ENCODE data around the gene GLIS2.
"Not testable (repeated sequence)": the region's sequence is repeated elsewhere in the genome, so short reads cannot be mapped to it uniquely, and the experiment has no call there.

GLIS2 gene

DNA sequence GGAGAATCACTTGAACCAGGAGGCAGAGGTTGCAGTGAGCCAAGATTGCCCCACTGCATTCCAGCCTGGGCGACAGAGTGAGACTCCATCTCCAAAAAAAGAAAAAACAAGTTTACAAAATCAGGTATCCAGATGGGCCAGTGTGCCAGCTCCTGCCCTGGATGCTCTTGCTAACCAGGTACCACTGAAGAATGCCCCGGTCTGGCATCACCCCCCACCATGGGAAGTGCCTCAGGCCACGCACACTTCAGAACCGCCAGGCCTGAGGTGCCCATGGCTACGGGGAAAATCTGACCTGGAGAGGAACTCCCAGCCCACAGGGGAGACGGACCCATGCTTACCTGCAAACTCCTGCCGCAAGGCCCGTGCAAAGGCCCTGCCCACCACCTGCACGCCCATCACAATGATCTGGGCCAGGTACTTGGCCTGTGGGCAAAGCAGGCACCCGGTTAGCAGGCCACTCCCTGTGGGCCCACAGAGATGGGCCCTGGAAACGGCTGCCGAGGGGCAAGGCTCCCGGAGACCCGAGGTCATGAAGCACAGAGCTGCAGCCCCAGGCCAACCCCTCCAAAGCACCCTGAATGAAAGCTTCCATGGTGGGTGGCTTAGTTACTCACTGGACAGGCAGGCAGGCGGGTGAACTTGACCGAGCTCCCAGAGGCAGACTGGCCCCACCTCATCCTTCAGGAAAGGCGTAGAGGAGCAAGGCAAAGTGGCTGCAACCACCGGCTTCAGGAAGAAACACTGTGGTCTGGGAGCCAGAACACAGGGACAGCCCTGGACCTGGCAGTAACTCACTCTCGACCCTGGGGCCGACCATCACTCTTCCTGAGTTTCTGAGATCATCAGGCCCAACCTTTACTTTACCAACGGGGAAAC lies 27.2 kb downstream of the GLIS2 start:
- H3K4me3 ChIP-seq (ENCODE audit: low read length) = no peak overlapping the region
- no peak for TF ChIP-seq ZNF274 (IDR thresholded peaks at IDR 0.05; ENCODE audit: low read depth, low read length)

DNA sequence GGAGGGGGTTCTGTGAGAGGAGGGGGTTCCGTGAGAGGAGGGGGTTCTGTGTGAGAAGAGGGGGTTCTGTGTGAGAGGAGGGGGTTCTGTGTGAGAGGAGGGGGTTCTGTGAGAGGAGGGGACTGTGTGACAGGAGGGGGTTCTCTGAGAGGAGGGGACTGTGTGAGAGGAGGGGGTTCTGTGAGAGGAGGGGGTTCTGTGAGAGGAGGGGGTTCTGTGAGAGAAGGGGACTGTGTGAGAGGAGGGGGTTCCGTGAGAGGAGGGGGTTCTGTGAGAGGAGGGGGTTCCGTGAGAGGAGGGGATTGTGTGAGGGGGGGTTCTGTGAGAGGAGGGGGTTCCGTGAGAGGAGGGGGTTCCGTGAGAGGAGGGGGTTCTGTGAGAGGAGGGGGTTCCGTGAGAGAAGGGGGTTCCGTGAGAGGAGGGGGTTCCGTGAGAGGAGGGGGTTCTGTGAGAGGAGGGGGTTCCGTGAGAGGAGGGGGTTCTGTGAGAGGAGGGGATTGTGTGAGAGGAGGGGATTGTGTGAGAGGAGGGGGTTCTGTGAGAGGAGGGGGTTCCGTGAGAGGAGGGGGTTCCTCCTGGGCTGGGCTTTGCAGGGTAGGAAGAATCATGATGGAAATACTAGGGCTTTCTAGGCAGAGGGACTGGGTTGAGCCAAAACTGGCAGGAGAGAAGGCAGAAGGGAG lies 28.6 kb downstream of the GLIS2 start:
- H3K4me3 ChIP-seq (ENCODE audit: low read length) = not testable (repeated sequence)

DNA sequence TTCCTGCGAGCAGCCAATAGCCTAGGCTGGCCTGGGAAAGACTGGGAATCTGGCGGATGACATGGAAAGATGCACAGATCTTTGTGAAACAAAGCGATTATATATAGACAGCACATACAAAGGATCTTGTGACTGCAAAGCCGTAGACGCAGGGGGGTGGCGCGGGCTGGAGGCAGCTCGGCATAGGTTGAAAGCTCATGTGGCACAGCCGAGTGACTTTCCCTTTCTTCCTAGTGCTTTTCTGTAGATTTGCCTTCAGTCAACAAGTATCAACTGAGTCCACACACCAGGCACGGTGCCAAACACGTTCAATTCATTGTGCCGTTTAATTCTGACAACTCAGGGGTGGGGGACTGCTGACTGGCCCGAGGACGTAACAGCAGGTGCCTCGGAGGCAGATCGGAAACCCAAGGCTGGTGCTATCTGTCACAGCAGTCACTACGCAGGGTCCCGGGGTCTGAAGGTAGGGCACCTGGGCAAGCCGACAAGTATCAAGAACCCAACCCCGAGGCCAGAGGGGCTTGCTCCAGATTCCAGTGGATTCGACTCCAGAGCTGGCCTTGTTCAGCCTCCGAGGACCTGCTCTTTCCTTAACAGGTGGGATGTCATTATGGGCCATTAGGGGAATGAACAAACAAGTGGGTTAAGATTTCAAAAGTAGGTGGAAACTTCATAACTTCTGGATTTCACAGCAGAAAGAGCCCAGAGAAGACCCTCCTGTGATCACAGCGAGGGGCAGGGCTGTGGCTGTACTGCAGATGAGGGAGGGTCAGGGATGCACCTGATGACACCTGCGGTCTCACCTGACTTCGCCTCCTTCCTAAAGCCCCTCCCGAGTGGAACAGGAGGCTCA lies 29.3 kb downstream of the GLIS2 start:
- H3K4me3 ChIP-seq (ENCODE audit: low read length) = no peak overlapping the region
- TF ChIP-seq ZNF274 (IDR thresholded peaks at IDR 0.05; ENCODE audit: low read depth, low read length) = no peak

DNA sequence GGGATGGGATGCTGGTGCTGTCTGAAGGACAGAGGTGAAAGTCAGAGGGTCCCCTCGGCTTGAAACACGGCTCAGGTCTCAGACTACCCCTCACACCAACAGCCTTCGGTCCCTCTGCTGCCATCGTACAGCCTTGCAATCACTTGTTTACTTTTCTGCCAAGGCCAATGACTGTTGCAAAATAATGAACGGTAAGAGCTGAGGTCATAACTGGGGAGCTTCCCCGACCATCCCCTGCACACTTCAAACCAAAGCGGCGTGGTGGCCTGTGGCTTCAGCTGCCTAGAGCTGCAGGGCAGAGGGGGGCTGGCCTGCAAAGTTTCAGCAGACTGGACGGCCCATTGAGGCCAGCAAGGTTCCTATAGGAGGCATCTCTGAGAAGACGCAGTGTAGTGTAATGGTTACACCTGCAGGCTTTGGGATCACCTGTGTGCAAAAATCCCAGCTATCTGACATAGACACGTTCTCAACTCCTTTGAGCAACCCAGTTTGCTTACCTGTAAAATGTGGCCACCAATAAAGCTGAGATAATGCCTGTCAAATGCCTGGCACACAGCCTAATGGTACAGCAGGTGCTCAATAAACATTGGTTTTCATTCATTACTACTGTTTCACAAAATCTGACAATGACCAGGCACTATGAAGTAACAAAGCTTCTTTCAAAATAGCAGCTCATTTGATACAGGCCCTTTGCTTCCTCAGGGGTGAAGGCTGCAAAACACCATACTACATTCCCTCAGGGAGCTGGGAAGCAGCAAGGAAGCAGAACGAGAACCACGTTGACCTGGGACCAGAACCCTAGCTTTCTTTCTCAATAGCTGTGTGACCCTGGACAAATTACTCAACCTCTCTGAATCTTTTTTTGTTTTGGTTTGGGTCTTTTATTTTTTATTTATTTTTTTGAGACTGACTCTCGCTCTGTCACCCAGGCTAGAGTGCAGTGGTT lies 30.2 kb downstream of the GLIS2 start:
- H3K4me3 ChIP-seq (ENCODE audit: low read length) = no peak overlapping the region
- TF ChIP-seq ZNF274 (IDR thresholded peaks at IDR 0.05; ENCODE audit: low read depth, low read length) = no peak

DNA sequence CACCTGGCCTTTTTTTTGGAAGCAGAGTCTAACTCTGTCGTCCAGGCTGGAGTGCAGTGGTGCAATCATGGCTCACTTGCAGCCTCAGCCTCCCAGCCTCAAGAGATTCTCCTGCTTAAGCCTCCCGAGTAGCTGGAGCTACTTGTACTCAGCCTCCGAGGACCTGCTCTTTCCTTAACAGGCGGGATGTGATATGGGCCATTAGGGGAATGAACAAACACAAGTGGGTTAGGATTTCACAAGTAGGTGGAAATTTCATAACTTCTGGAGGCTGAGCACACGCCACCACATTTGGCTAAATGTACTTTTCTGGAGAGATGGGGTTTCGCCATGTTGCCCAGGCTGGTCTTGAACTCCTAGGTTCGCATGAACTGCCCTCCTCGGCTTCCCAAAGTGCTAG lies 31.1 kb downstream of the GLIS2 start:
- H3K4me3 ChIP-seq (ENCODE audit: low read length) = no peak overlapping the region
- TF ChIP-seq ZNF274 (IDR thresholded peaks at IDR 0.05; ENCODE audit: low read depth, low read length) = no peak

DNA sequence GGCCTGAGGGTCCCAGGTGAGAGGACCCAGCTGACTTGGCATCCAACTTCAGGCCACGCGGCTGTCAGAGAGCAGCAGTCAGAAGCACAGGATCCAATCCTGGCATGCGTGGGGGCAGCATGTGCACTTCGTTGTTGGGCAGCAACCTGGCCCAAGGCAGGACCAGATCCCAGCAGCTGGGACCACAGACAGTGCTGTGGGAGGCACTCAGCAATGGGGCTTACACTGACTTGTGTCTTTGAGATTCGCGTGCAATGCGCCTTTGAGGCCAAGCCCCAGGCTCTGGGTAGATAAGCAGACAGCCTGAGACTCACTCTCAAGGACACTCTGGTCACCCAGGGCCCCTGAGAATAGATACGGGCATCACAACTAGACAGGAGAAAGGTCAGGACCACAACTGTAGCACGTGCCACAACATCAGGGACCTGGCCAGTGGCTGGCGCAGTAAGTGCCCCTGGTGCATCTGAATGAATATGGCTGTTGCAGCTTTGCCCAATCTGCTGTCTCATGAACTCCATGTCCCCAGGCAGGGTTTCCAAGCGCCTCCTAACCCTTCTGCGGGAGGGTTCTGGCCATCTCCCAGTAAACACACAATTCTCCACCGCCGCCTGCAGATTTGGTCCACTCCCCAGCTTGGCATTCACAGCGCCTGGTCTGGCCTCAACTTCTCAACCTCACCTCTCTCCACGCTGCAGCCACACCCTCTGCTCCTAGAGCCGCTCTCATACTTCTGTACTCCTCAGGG lies 32.1 kb downstream of the GLIS2 start:
- H3K4me3 ChIP-seq (ENCODE audit: low read length) = no peak overlapping the region
- no peak for TF ChIP-seq ZNF274 (IDR thresholded peaks at IDR 0.05; ENCODE audit: low read depth, low read length)

DNA sequence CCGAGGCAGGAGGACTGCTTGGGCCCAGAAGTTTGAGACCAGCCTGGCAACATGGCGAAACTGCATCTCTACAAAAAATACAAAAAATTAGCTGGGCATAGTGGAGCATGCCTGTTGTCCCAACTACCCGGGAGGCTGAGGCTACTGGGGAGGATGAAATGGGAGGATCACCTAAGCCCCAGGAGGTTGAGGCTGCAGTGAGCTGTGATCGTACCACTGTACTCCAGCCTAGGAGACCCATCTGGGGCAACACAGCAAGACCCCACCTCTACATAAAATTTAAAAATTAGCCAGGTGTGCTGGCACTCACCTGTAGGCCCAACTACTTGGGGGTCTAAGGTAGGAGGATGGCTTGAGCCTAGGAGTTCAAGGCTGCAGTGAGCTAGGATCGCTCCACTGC lies 33.5 kb downstream of the GLIS2 start:
- no peak overlapping the region for H3K4me3 ChIP-seq (ENCODE audit: low read length)
- no peak for TF ChIP-seq ZNF274 (IDR thresholded peaks at IDR 0.05; ENCODE audit: low read depth, low read length)

DNA sequence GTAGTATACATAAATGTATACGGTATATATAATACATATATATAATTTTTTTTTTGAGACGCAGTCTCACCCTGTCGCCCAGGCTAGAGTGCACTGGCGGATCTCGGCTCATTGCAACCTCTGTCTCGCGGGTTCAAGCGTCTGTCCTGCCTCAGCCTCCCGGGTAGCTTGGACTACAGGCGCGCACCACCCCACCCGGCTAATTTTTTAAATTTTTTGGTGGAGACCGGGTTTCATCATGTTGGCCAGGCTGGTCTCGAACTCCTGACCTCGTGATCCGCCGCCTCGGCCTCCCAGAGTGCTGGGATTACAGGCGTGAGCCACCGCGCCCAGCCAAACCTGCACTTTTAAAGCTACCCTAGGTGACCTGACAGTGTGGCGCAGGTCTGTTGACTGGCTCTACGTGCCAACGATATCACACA lies 34.5 kb downstream of the GLIS2 start:
- TF ChIP-seq ZNF274 (IDR thresholded peaks at IDR 0.05; ENCODE audit: low read depth, low read length) = no peak
- peak overlapping the region; percentile 95 for H3K4me3 ChIP-seq (ENCODE audit: low read length)

DNA sequence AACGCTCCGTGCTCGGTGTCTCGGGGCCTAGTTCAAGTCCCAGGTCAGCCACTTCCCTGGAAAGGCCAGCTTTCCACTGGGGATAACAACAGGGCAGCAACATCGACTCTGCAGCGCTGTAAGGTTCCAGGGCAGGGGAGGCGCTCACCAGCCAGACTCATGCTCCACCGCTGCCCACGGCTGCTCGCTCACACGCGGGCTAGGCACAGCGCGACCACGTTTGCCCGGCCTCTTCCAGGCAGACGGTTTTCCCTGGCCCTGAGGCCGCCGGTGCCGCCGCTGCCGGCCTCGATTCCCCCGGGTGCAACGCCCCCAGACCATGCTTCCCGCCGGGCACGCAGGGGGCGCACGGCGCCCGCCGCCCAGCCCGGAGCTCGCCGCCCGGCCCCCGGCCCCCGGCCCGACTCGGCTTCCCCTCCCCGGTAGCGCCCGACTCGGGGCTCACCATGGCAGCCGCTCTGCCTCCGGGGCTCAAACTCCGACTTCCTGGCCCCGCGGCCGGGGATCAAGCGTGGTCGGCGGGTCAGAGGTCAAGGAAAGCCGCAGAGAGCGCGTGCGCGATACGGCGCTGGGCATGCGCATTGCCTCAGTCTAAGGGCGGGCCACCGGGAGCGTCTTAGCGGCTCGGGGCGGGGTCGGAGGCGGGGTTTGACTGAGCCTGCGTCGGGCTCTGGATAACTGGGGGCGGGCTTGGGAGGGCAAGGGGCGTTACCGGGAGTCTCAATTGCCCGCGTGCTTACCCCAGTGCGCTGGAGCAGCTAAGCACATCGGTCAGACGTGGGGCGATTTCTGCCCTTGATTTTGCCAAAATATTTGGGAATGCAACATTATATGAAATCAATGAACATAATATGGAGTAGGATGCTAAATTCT lies 35.2 kb downstream of the GLIS2 start, which contains the start of gene PAM16:
TSS of gene PAM16 (minus strand) at position 535 of the 873 bp plus-strand sequence. CDS start at position 448, 87 bp downstream.
- no peak for TF ChIP-seq ZNF274 (IDR thresholded peaks at IDR 0.05; ENCODE audit: low read depth, low read length)
- peak within 1 kb of the TSS; percentile 95 for H3K4me3 ChIP-seq (ENCODE audit: low read length)

DNA sequence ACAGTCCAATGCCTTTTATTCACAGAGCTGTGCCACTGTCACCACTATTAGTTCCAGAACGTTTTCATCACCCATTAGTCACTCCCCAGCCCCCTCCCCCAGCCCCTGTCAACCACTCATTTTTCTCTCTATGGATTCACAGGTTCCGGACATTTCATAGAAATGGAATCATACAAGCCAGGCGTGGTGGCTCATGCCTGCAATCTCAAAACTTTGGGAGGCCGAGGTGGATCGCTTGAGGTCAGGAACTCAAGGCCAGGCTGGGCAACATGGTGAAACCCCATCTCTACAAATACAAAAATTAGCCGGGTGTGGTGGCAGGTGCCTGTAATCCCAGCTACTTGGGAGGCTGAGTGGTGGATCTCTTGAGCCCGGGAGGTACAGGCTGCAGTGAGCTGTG lies 36.0 kb downstream of the GLIS2 start:
- H3K4me3 ChIP-seq (ENCODE audit: low read length) = no peak overlapping the region

DNA sequence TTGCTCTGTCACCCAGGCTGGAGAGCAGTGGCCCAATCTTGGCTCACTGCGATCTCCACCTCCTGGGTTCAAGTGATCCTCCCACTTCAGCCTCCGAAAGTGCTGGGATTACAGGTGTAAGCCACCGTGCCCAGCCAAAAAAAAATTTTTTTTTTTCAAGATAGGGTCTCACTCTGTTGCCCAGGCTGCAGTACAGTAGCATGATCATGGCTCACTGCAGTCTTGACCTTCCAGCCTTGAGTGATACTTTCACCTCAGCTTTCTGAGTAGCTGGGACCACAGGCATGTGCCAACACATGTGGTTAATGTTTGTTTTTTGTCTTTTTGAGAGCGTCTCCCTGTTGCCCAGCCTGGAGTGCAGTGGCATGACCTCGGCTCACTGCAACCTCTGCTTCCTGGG lies 37.0 kb downstream of the GLIS2 start:
- TF ChIP-seq ZNF274 (IDR thresholded peaks at IDR 0.05; ENCODE audit: low read depth, low read length) = no peak

More for the DNA sequence above, 36.0 kb downstream of the GLIS2 start:
- TF ChIP-seq ZNF274 (IDR thresholded peaks at IDR 0.05; ENCODE audit: low read depth, low read length) = no peak

DNA sequence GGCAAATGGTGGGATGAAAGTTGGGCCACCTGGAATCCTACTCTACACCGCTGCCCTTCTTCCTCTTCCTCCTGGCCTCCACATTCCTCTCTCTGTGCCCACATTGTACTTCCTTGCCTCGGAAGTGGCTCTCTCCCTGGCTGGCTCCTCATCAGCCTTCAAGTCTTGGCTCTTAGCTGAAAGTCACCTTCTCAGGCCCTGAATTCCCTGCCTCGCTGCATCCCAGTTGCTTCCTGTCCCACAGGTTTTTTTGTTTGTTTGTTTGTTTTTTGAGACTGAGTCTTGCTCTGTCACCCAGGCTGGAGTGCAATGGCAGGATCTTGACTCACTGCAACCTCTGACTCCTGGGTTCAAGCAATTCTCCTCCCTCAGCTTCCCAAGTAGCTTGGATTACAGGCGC lies 37.8 kb downstream of the GLIS2 start:
- H3K4me3 ChIP-seq (ENCODE audit: low read length) = no peak overlapping the region
- TF ChIP-seq ZNF274 (IDR thresholded peaks at IDR 0.05; ENCODE audit: low read depth, low read length) = no peak

More for the DNA sequence above, 37.0 kb downstream of the GLIS2 start:
- no peak overlapping the region for H3K4me3 ChIP-seq (ENCODE audit: low read length)

Measured in GM08714 (cell line).